GM18526 (cell line): ENCODE data around the gene ERC2.

Experiments
- POLR2A ChIP-seq: IDR thresholded peaks from 3 replicates; pipeline ENCODE4 v1.6.1; 2011; ENCODE audit not compliant: insufficient read length; ENCODE audit errors: extremely low read depth

Gene ERC2

DNA sequence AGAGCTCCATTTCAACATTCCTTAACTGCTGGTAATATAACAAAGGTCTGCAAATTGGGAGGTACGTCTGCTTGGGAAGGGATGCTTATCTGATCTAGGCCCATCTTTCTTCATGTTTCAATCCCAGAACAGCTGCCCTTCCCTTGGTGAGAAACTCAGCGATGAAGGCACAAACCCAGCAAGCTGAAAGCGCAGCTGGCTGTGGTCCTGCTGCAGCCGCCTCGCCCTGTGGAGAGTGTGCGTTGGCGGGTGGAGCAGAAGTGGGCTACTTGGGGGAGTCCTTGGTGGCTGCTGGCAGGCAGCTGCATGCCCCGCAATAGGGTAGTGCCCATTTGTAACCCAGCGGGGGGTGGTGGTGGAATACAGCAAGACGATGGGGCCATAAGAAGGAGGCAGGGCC, 820.6 kb downstream of the ERC2 start:
- TF ChIP-seq POLR2A, result no peak

DNA sequence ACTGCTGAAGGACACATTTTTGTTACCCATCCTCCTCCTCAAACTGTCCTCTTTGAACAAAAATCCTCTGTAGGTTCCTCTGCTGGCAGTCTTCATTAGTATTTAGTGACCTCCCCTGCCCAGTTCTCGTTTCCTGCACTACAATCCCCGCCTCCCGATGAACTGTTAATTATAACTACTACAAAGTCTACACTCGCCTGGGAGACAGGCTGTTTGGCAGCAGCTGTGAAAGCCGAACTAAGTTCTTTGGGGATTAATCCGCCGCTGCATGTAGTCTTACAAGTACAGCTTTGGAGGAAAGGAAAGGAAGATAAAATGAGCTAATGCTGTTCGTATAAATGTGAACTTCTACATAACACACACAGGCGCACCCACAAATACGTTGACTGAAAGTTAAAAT, 821.2 kb downstream of the ERC2 start:
- TF ChIP-seq POLR2A, result no peak

DNA sequence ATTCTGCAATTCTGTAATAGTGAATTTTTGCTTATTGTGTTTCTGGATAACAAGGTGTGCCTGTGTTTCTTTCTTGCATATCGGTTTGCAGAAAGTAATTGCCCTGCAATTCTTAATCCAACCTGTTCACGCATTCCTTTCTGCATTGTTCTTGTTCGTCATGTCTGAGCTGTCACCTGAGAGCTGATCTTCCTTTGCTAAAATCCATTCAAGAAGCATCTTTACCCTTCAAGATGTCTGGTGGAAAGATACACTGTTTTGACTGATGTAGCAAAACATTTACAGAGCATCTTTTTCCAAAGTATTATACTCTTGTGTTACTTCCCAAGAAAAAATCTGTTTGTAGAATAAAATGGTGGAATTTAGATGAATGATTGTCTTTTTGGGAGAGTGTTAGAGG, 822.1 kb downstream of the ERC2 start:
- no peak for TF ChIP-seq POLR2A

DNA sequence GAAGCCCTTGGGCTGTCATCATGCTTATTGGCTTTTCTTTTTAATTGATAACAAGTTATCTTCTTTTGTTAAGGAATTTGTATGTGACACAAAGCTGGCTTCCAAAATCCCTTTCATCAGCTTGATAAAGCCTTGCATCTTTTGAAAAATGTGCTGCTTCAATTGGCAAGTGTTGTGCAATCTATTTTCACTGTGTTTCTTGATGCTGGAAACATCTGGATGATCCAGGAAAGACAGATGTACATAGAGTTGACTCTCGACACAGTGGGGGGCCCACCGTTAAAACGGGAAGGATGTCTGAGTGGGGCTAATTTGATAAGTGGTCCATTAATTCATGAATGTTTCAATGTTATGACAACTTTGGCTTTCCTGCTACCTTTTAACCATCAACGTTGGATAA, 822.8 kb downstream of the ERC2 start:
- TF ChIP-seq POLR2A, result no peak

DNA sequence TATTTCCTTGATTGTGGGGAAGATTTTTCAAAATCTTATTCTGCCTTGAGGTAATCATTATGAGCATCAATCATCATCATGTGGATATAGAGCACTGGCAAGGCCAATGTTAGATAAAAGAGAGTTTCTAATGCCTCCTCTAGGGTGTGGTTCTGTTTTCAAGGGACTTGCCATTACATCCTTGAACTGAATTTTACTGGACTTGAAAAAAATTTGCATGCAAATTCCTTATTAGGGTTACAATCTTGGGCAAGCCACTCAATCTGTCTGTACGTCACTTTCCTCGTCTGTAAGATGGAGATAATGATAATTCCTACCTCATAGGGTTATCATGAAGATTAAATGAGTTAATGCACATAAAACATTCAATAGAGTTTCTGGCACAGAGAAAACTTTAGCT, 825.0 kb downstream of the ERC2 start:
- no peak for TF ChIP-seq POLR2A

DNA sequence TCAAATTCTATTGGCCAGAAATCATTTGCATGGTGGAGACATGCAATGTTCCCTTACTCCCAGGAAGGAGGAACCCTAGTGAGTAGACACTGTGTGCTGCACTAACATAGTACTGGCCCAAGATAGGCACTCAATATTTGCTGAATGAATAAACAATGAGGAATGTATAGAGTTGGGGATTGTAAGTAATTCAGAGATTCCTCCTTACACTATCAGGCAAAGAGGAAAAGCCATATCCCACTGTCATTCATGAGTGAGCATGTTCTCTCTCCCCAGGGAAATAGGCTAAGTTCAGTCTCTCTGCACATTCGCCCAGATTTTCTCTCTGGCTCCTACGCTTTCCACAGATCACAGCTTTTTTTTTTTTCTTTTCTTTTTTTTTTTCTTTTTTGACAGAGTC, 826.3 kb downstream of the ERC2 start:
- TF ChIP-seq POLR2A, result no peak

DNA sequence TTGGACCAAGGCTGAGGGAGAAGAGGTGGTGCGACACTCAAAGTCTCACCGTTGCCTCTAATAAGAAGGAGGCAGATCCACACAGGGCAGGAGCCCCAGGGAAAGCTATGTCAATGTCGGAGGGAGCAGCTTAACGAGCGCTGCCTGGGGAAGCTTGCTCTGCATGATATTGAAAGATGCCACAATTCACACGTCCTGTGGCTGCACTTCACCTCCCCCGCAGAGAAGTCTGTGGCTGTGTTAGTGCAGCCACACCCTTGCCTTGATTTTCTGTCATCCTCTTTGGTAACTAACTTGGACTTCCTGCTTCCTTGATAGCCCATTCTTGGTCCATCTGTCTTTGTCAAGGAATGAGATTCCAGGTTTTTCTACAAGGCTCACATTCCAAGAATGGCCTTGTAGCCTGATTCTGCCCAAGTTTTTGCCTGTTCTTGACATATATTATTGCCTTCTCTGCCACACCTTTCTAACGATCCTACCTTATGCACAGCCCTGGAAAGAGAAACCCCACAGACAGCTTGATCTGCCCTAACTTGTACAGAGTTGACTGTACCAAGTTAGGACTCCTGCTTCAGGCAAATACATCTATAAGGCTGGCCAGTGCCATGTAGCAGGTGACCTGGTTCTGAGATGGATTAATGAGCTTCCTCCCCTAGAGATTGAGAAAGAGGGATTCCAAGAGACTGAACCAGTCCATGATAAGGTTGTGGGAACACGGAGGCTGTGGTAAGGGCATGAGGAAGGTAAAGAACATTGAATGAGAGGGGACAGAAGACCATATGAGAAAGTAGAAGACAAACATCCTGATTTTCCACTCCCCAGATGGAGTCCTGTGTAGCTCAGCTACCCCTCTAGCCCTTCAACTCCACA, 828.1 kb downstream of the ERC2 start:
- TF ChIP-seq POLR2A, result no peak

DNA sequence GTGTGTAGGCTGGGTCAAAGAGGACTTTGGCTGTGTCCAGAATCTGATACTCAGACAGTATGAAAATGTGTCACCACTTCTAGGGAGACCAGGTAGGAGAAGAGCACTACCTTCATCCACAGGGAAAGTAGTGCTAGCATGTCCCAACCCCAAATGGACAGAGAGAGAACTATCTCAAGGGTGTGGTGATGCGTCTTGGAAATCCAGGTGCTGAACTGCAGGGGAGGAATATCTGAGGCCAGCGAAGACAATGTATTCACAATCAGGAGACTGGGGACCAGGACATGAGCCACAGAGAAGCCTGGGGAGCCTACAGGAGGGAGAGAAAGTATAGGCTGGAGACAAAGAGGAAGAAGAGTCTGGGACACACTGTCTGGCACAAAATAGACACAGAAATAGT, 829.1 kb downstream of the ERC2 start:
- TF ChIP-seq POLR2A, result no peak

DNA sequence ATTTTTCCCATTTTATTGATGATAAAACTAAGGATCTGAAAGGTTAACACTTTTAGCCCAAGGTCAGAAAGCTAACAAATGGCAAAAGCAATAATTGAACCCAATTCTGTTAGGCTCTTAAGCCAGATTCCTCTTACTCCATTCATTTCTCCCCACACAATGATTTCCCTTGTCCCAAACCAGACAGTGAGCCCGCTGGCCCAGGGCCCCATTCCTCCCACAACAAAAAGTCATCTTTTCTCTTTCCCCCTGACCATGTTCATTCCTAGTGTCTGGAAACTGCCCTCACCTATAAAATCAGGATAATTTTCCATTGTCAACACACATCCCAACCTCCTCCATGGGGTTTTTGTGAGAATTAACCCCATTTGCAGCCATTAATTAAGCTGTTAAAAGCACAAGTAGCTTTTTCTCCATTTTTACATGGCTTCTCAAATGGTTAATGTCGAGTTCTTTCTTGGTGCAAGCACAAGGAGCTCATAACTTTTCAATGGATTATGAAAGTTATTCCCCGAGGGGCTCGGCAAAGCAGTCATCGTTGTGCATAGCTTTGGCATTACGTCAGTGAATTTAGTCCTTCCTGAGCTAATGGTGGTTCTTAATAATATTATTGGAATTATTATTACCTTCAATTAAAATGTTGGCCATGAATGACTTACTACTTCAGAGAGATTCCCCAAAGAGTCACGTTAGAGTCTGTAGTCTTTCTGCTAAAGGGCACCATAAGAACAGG, 830.2 kb downstream of the ERC2 start:
- TF ChIP-seq POLR2A, result no peak

DNA sequence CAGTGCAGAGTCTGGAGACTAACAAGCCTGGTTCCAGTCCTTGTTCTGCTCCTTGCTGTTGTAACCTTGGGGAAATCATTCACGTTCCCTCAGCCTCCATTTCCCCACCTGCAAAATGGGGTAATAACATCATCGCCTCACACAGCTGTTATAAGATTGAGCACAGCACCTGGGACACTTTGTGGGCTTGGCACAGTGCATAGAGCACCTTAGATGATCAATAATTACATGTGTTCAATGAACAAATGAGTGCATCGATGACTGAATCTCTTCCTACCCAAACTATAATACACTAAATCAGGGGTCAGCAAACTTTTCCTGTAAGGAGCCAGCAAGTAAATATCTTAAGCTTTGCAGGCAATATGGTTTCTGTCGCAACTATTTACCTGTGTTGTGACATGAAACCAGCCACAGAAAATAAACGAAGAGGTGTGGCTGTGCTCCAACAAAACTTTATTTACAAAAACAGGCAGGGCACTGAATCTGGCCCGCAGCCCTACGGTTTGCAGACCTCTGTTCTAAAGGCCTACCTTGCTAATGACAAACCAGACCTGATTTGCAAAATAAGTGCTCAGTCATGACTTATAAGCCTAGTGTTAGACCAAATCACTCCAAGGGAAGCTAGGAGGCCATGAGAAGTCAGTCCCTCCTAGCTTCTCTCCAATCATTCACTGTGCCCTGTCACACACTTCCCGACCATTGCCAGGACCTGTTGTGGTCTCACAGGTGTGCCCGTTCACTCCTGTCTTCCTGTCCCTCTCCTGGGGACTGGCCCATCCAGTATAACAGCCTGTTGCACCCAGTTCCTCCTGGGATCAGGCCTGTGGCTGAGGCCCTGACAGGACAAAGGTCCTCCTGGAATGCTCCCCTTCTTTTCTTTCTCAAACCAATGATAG, 831.7 kb downstream of the ERC2 start:
- TF ChIP-seq POLR2A, result no peak

DNA sequence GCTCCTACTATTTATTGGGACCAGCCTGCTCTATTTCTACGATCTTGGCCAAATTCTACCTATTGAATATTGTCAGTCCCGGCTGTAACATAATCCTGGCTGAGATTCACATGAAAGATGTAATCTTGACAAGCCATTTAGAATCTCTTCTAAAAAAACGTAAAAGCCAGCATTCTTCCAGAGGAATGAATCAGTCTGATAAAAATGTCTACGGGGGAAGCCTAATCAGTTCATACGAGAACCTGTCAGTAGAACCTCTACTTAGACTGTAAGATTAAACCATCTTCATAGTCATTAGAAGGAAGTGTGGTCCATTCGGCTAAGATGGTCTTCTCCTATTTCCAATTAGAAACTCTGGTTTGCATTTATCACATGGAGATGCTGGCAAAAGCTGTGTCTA, 833.9 kb downstream of the ERC2 start:
- no peak for TF ChIP-seq POLR2A

DNA sequence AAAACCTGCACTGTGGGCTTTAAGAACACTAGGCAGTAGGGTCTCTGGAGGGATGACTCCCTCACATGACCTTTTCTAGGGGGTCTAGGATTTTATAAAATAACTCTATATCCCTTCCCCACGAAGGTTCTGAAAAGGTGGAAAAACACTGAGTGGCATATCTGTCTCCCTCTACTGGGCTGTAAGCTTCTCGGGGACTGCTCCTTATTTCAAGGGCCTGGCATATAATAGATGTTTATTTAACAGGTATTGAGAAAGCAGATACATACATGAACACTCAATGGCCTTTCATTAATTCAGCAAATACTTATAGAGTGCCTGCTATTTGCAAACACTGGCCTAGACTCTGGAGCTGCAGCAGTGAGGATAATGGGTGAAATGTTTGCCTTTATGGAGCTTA, 834.9 kb downstream of the ERC2 start:
- TF ChIP-seq POLR2A, result no peak

DNA sequence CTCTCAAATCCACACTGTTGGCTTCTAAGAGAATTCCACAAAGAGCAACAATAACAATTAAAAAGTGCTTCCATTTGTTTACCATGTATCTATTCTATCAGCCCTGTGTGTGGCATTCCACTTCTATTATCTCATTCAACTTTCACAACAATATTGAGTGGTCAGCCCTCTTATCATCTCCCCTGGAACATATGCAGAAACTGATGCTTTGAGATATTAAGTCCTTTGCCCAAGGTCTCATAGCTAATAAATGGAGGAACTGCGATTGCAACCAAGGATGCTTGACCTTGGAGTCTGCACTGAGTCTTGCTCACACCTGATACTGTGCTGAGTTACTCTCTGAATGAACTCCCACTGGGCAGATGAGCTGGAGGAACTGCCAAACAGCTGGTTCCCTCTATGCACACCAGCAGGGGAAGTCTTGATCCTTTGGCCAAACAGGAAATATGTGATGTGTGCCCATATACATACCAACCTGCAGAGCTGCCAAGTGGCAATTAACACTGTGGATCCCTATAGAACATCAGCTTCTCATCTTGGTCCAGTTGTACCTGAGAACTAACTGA, 836.4 kb downstream of the ERC2 start:
- no peak for TF ChIP-seq POLR2A

DNA sequence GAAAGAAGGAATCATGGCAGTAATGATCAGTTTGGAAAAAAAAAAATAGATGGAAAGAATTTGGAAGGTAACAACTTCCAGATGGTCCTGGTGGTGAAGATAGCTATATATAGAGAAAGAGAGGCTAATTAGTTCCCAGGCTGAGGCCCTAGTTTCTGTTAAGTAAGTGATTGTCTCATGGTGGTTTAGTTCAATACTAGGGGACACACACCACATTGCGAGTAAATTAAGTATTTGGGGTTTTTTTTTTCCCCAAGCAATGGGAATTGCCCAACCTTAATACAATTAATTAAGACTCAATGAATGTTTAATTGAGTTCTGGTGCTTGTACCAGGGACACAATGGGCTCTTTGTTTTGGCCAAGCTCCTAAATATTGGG, 837.4 kb downstream of the ERC2 start:
- TF ChIP-seq POLR2A, result no peak

DNA sequence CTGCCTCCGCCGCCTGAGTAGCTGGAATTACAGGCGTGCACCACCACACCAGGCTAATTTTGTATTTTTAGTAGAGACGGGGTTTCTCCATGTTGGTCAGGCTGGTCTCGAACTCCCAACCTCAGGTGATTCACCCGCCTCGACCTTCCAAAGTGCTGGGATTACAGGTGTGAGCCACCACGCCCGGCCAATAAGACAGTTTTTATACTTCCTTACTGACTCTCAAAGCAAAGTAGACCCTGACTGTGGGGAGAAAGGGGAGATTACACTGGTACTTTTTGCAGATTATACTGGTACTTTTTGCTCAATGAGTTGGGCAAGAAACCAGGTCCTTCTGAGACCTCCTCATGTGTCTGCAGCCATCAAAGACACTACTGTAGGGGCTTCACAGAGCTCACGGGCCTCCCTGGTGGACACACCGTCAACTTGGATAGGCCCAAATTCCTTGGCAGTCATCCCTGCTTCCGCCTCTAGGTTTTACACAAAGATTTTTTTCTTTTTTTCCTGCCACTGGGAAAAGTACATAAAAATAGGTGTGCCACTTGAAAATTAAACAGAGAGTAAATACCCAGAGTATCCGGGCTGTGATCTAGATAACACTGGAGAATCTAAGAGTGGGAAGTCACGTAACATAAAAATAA, 837.9 kb downstream of the ERC2 start:
- no peak for TF ChIP-seq POLR2A
